ENCODE results near the gene DRD1.

DNA sequence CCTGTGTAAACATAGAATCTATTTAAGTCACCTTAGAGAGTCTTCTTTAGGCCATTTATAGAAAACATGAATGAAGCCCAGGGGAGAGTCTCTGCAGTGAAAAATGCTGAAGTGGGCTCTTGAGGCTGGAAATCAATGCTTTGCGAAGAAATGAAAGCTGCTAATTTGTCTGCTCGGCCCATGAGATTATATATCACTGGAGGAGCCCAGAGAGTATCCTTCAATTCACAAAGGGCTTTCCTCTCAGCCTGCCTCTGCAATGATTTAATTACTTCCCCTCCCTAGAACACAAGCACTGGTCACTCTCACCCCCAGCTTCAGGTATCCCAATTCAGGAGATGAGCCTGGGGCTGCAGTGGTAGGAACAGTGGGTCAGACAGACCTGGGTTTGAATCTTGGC is 8.2 kb upstream of the DRD1 start:
- TF ChIP-seq, protein P1, sequence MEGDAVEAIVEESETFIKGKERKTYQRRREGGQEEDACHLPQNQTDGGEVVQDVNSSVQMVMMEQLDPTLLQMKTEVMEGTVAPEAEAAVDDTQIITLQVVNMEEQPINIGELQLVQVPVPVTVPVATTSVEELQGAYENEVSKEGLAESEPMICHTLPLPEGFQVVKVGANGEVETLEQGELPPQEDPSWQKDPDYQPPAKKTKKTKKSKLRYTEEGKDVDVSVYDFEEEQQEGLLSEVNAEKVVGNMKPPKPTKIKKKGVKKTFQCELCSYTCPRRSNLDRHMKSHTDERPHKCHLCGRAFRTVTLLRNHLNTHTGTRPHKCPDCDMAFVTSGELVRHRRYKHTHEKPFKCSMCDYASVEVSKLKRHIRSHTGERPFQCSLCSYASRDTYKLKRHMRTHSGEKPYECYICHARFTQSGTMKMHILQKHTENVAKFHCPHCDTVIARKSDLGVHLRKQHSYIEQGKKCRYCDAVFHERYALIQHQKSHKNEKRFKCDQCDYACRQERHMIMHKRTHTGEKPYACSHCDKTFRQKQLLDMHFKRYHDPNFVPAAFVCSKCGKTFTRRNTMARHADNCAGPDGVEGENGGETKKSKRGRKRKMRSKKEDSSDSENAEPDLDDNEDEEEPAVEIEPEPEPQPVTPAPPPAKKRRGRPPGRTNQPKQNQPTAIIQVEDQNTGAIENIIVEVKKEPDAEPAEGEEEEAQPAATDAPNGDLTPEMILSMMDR (IDR thresholded peaks at IDR 0.05 in 2 of 3, conservative IDR thresholded peaks at IDR 0.05 in 1 of 3; ENCODE audit: borderline replicate concordance in 1 of 3, insufficient read depth in 1 of 3, low read depth in 2 of 3, low read length in 2 of 3), result no peak
- TF ChIP-seq ZNF274 (IDR thresholded peaks at IDR 0.05; ENCODE audit: low read depth, low read length) (no peak), POLR2A (IDR thresholded peaks at IDR 0.05; ENCODE audit: borderline replicate concordance, extremely low read depth, insufficient read depth, insufficient read length) (no peak), EZH2phosphoT487 (IDR thresholded peaks at IDR 0.05; ENCODE audit: borderline replicate concordance) (no peak), JUND (IDR thresholded peaks at IDR 0.05) (no peak), CBX3 (IDR thresholded peaks at IDR 0.05; ENCODE audit: low read depth) (no peak), YY1 (IDR thresholded peaks at IDR 0.05; ENCODE audit: extremely low read depth, insufficient replicate concordance, low read depth, low read length) (no peak), EZH2 (IDR thresholded peaks at IDR 0.05) (no peak)
- TF ChIP-seq, protein P2, sequence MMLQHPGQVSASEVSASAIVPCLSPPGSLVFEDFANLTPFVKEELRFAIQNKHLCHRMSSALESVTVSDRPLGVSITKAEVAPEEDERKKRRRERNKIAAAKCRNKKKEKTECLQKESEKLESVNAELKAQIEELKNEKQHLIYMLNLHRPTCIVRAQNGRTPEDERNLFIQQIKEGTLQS (IDR thresholded peaks at IDR 0.05), result no peak

All from HCT116 (cell line).